Mononuclear cell (primary cell): ENCODE results near the gene AARS2. TPM values are rescaled to one million over a fixed set of nuclear protein-coding genes. Genes with fewer than 3 reads are reported as not detected.

ENCODE experiments used
- H3K27me3 ChIP-seq: 2 replicates; pipeline ENCODE4 v1.6.0; 2011; ENCODE audit warnings: low read length, control low read depth; ENCODE audit not compliant: insufficient read depth
- H3K4me1 ChIP-seq: 2 replicates; pipeline ENCODE4 v1.5.1; 2011; ENCODE audit warnings: mild to moderate bottlenecking, low read length, control low read depth; ENCODE audit not compliant: insufficient read depth
- H3K4me3 ChIP-seq: 2 replicates; pipeline ENCODE4 v1.5.1; 2011; ENCODE audit warnings: mild to moderate bottlenecking, low read length, moderate library complexity
- H3K9me3 ChIP-seq: 2 replicates; pipeline ENCODE4 v1.5.1; 2011; ENCODE audit warnings: low read depth, mild to moderate bottlenecking, control low read depth, low read length
- total RNA-seq: library from RNA; depleted of rRNA; stranded (reverse); fragments of >200 nt; gene quantifications from one replicate; pipeline ENCODE4 v1.2.3, GENCODE V29; 2012

AARS2 gene
- total RNA-seq, 1 donor: 4.9 TPM

DNA sequence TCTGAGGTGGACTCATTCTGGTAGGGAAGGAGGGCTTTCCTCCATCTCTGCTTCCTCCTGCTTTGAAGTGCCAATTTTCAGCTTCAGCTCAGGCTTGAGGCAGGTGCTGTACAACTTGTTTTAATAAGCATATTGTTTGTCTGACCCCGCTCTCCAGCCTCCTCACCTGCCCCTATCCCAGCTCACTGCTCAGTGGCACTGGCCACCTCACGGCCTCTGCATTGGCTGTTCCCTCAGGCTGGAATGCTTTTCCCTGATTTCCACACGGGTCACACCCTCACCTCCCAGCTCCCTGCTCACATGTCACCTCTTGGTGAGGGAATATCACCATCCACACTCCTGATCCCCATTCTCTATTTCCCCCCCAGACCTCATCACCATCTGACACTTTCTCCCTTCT, 14.3 kb downstream of the AARS2 start:
- H3K27me3 ChIP-seq: peaks cover 38% of the 10 kb centered on the region
- no peak overlapping the region for H3K4me3 ChIP-seq
- H3K9me3 ChIP-seq: no peaks in the 10 kb centered on the region
- H3K4me1 ChIP-seq: peaks cover 16% of the 10 kb centered on the region

DNA sequence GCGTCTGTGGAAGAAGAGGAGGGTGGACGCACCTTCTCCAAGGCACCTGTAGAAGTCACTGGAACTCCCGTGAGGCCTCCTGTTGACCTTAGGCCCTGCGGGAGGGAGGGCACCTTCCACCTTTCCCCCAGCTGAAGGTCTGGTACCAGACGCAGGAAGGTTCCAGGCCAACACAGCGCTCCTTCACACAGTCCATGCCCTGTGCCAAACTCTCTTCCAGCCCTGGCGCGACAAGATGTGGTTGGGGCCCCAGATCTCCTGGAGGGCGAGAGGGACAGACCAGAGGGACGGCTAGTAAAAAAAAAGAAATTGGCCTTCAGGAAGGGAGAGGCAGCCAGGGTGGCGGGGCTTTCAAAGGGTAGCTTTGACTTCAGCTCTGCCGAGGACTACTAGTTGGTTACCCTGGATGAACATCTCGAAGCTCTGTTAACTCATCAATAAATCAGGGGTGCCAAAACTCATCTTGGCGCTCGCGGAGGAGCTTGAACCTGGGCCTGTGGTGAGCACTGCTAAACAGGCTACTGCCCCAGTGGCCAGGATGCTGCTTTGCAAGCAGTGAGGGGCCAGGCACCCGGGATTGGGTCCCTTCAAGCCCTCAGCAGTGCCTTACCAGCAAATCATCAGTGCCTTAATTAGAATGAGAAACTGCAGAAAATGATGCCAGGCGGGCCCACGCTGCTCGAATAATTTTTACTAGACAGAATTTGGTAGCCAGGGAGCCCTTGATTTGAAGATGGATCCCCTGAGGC, 14.9 kb downstream of the AARS2 start:
- H3K9me3 ChIP-seq: no peaks in the 10 kb centered on the region
- peaks cover 42% of the 10 kb centered on the region for H3K27me3 ChIP-seq
- peaks cover 16% of the 10 kb centered on the region for H3K4me1 ChIP-seq
- H3K4me3 ChIP-seq: no peak overlapping the region

DNA sequence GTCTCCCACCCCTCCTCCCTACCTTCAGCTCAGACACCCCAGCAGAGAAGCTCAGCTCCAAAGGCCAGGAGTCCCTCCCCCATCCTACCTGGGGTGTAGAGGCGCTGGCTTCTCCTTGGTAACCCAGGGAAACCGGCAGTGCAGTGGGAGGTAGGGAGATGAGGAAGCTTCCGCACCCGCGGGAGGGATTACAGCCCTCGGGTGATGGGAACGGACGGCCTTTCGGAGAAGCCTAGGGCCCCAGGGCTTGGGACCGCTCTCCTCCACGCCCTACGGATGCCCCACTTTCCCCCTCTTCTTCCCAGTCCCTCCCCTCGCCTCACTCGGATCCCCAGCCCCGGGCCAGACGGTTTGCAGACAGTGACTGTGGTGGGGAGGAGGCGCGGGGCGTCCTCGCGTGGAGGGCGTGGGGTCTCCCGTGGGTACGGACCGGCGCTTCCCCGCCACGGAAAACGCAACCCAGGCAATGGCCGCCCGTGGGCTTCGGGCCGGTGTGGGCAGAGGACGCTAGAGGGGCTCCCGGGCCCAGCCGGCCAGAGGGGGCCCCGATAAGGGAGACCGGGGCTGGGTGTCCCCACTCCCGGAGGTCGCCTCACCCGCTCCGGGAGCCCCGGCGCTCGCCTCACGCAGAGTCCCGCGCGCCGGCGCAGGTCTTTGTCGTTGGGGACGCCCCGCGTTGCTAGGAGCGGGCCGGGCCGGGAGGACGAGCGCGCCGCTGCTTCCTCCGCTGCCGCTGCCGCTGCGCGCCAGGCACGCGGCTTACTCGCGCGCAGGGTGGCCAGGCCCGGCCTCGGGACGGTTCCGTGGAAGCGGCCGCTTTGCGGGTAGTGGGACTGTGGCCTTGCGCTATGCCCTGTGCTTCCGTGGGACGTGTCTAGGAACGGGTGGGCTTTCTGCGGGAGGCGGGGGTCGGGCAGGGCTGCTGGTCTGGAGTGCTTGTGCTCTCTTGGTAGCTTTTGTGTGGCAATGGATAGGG, 15.8 kb downstream of the AARS2 start:
- H3K27me3 ChIP-seq: peaks cover 47% of the 10 kb centered on the region
- no peak overlapping the region for H3K4me3 ChIP-seq
- no peaks in the 10 kb centered on the region for H3K9me3 ChIP-seq
- H3K4me1 ChIP-seq: peaks cover 16% of the 10 kb centered on the region

DNA sequence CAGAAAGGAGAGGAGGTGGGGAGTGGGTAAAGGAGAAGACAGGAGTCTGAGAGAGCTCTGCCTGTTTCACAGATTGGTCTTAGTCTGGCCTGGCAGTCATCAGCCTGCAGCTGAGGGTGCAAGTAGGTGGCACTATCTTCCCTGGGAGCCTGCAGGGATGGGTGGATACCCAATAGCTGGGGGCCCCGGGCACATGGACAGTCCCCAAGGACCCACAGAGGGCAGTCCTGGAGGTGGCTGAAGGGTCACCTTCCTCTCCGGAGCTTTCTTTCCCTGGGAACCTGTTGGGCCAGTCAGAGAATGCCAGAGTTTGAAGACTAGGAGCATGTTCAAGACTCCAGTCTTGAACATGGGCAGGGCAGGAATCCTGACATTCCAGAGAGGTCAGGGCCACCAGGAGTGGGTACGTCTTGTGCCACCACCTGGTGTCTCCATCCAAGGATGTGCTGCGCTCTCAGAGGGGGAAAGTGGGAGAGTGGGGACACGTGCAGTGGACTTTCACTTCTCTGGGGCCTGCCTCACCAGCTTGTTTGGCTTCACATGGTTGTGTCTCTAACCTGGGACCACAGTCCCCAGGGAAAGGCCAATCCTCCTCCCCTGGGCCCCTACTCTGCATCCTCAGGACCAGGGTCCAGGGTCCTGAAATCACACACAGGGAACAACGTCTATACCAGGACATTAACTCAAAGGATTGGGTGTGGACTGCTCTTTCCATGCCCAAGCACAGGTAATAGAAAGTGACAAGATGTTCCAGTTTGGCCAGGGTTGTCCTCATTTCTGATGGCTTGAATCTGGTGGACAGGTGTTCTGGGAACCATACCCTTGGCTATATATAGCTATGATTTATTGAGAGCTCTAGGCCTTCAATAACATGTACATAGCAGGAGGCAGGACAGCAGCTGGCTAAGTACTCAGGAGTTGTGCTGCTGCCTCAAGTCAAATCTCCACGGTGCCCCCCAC, 18.0 kb downstream of the AARS2 start:
- Histone ChIP-seq H3K4me1 (peaks cover 16% of the 10 kb centered on the region), H3K9me3 (no peaks in the 10 kb centered on the region), H3K4me3 (no peak overlapping the region), H3K27me3 (peaks cover 56% of the 10 kb centered on the region)

DNA sequence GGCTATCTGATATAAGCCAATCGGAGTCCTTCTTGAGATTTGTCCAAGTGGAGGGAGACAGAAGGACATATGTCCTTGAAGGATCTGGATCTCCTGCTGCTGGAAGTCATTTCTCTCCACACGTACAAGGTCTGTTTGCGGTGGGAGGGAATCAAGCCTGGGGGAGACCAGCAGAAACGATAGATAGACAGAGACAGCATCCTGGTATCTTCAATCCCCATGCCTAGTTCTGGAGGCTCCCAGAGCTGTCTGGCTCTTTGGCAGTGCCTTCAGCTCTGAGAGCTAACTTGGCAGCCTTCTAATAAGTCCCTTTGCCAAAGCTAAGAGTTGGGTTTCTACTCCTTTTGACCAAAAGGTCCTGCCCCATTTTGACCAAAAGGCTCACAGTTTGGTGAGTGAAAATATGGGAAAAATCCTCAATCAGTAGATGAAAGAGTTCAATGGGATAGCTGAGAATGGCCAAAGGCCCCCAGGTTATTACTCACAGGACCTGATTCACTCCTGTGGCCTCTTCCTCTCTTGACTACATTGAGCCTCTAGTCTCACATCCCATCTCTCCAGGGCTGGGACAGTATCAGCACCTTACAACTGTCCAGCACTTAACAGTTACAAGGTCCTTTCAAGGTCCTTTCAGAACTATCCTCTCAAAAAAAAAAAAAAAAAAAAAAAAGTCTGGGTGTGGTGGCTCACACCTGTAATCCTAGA, 20.3 kb downstream of the AARS2 start:
- Histone ChIP-seq H3K9me3 (no peaks in the 10 kb centered on the region), H3K4me3 (no peak overlapping the region), H3K4me1 (peaks cover 12% of the 10 kb centered on the region), H3K27me3 (peaks cover 58% of the 10 kb centered on the region)

DNA sequence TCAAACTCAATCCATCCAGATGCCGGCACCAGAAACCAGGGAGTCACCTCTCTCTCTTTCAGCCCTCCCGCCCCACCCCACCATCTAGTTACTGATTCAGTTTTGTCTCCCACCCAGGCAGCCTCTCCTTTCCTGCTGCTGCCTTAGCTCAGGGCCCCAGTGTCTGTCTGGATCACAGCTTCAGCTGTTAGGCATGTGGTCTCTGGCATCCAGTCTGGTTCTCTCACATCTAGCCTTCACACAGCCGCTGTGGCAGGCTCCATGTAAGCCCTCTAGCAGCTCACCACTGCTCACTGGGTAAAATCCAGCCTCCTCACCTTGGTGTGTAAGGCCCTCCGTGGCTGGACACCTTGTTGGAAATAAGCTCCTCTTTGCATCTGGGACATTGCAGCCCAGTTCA, 21.3 kb downstream of the AARS2 start:
- peaks cover 51% of the 10 kb centered on the region for H3K27me3 ChIP-seq
- peaks cover 3% of the 10 kb centered on the region for H3K4me1 ChIP-seq
- no peaks in the 10 kb centered on the region for H3K9me3 ChIP-seq
- H3K4me3 ChIP-seq: no peak overlapping the region

DNA sequence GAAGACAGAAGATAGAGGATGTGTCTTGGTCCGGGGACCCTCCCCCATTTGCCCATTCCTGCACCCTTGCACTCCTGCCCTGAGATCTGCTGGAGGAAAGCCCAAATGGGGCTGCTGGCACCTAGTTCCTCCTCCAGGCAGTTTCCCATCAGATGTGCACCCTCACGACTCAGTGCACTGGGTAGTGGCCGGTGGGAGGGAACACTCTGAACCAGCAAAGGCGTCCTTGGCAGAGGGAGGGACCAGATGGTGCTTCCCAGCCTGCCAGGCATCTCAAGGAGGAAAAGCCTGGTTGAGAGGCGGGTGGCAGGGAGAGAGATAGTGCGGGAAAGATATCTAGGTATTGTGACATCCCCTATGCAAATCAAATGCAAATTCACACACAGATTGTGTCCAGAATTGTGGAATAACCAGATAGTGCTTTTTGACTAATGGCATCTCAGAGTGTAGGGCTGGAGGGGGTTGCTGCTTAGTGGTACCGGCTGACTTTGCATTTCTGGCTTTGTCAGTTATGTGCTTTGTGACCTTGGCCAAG, 23.4 kb downstream of the AARS2 start:
- Histone ChIP-seq H3K9me3 (no peaks in the 10 kb centered on the region), H3K27me3 (peaks cover 30% of the 10 kb centered on the region), H3K4me1 (no peaks in the 10 kb centered on the region), H3K4me3 (no peak overlapping the region)

DNA sequence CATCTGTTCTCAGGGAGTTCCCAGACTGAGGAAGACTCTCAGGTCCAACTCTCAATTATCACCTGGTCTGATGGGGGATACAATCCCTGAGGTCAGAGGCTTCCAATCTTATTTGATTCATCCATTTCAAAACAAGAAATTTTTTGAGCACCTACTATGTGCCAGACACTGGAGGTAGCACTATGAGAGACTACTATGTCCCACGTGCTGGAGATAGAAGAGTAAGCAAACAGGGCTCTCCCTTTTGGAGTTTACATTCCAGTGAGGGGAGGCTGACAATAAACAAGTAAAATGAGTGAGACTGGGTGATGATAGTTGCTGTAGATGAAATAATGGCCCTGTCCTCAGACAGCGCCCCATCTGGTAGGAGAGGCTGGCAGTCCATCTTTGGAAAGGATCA, 26.4 kb downstream of the AARS2 start:
- H3K27me3 ChIP-seq: peaks cover 20% of the 10 kb centered on the region
- H3K9me3 ChIP-seq: no peaks in the 10 kb centered on the region
- no peak overlapping the region for H3K4me3 ChIP-seq
- H3K4me1 ChIP-seq: peaks cover 9% of the 10 kb centered on the region

DNA sequence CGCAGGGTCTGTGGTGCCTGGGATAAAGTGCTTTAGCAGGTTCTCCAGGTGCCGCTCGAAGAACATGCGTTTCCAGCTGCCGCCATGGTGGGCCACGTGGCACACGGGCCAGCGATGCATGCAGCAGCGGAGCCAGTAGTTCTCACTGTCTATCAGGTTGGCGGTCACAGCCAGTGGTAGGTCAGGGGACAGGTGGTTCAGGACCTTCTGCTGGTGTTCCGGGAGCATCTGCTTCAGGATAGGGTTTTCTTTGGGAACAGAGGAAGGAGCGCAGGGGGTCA, 26.9 kb downstream of the AARS2 start:
- no peak overlapping the region for H3K4me3 ChIP-seq
- peaks cover 16% of the 10 kb centered on the region for H3K27me3 ChIP-seq
- peaks cover 9% of the 10 kb centered on the region for H3K4me1 ChIP-seq
- H3K9me3 ChIP-seq: no peaks in the 10 kb centered on the region

DNA sequence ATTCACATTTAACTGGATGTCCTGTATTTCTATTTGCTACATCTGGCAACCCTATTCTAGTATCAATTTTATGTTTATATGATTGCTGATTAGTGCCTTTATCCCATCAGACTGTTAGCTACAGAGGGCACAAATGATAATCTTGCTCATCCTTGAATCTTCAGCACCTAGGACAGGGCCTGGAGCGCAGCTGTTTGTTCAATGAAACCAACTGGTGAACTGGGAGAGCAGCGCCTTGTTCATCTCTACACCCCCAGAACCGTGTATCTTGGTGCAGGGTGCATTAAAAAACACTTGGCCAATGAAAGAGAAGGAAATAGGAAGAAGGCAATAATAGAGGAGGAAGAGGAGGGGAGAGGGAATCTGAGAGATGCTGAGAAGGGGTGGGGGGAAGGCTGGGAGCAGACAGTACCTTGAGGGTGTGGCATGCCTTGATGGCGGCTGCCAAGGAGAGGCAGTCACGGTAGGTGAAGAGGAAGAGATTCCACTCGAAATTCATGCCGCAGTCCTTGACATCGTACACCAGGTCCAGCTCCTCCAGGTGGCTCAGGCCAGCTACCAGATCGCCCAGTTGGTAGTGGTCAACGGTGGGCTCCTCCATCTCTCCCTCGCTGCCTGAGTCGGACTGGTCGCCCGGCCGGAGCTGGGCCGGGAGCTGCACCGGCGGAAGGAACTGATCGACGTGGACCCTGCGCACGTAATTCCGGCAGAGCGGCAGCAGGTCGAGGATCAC, 27.4 kb downstream of the AARS2 start:
- Histone ChIP-seq H3K4me1 (peaks cover 9% of the 10 kb centered on the region), H3K27me3 (peaks cover 13% of the 10 kb centered on the region), H3K9me3 (no peaks in the 10 kb centered on the region), H3K4me3 (no peak overlapping the region)

DNA sequence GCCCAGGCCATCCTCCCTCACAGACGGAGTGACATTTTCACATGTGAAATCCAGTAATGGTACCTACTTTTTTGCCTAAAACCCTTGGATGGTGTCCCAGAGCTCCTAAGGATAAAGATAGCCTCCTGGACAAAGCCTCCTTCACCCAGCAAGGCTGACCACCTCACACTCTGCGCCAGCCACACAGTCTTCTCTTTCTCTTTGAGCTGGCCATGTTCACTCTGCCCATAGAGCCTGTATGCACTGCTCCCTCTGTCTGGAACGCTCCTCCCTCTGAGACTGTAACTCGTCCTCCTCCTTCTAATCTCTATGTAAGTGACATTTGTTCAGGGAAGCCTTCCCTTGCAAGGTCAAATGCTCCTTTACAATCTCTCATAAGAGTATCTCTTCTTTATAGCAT, 28.3 kb downstream of the AARS2 start:
- no peak overlapping the region for H3K4me3 ChIP-seq
- H3K9me3 ChIP-seq: no peaks in the 10 kb centered on the region
- H3K27me3 ChIP-seq: peaks cover 10% of the 10 kb centered on the region
- peaks cover 9% of the 10 kb centered on the region for H3K4me1 ChIP-seq

DNA sequence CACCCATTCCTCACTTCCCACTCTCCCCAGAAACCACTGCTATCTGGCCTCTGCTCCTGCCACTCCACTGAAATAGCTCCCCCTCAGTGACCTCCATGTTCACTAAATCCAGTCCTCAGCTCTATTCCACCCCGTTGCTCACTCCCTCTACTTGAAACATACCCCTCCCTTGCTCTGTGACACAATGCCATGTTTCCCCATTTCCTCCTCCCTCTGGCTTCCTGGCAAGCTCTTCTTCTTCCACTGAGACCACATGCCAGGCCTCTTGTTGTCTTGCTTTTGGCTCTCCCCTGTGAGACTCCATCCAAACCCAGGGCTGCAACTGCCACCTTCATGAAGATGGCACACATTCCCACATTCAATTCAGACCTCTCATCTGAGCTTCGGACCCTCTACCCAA, 29.0 kb downstream of the AARS2 start:
- Histone ChIP-seq H3K27me3 (peaks cover 5% of the 10 kb centered on the region), H3K9me3 (no peaks in the 10 kb centered on the region)

DNA sequence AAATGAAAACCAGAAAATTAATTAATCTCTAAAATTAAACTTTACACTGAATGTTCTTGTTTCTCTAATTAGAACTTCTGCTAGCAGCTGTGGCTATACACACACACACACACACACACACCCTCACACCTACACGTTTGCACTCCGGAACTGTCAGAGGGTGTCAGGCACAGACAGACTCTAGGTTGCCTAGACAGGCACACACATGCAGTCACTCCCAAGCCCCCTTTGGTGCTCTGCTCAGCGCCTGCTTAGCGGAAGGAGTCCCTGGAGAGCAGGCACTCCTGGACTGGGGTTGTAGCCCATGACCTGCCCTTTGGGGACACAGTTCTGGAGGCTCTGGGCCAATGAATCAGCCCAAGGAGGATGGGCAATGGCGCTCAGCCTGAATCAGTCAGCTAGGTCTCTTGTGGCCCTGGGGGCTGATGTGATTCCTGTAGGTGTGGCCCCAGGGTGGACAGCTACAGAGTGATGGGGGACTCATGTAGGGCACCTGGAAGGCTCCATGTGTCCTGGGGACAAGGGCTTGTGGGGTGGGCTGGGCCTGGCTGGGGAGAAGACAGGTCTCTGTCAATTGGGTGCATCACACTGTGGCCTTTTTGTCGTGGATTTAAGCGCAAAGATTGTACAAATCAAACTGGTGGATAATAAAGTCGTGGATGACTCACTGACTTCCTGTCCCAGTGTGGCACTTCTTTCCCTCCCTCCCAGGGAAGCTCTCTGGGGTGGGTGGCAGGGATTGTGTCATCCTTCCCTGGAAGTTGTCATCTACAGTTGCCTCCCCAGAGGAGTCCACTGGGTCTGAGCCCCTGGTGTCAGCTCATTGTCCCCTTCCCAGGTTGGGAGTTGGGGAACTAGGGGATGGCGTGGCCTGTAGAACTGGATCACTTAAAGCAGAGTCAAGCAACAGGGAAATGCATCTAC, 34.1 kb downstream of the AARS2 start:
- peaks cover 26% of the 10 kb centered on the region for H3K27me3 ChIP-seq
- no peak overlapping the region for H3K4me3 ChIP-seq
- no peaks in the 10 kb centered on the region for H3K9me3 ChIP-seq
- H3K4me1 ChIP-seq: peaks cover 2% of the 10 kb centered on the region

More for the DNA sequence above, 29.0 kb downstream of the AARS2 start:
- Histone ChIP-seq H3K4me1 (peaks cover 9% of the 10 kb centered on the region), H3K4me3 (no peak overlapping the region)
